ENCODE measurements around the gene CSNK1G1. TPM values are rescaled to one million over a fixed set of nuclear protein-coding genes. Genes with fewer than 3 reads are reported as not detected.
A peak's percentile ranks its signal among the peaks of the same experiment; 100 is the strongest.

The CSNK1G1 gene
- total RNA-seq, 1 donor from 2014 or later, result 12.8 TPM

- intact Hi-C loops (cut with DNase I), result loop anchor here (10.0 kb wide), 1 partner anchor 193 kb away; the partner anchor contains the start of gene CSNK1G1
- Histone ChIP-seq H3K27me3 (no peaks in the 10 kb centered on the region), H3K36me3 (peaks cover 0 to 47% of the 10 kb centered on the region in 2 donors), H3K4me3 (peak overlapping the region; percentile 75 to 78), H3K27ac (peak overlapping the region; percentile 73), H3K4me1 (peaks cover 42% of the 10 kb centered on the region), H3K9me3 (no peaks in the 10 kb centered on the region)
- TF ChIP-seq CTCF (IDR thresholded peaks at IDR 0.05) (no peak), POLR2AphosphoS5 (IDR thresholded peaks at IDR 0.05; ENCODE audit: insufficient read depth in 1 of 2, low read depth in 1 of 2) (no peak), POLR2A (IDR thresholded peaks at IDR 0.05) (no peak)
- no peak for DNase-seq (ENCODE audit: extremely low spot score in 2 of 2)
Measured at GRCh38 chr15:64161688-64162477, 194.1 kb downstream of the CSNK1G1 start.

- Histone ChIP-seq H3K9me3 (no peaks in the 10 kb centered on the region), H3K27ac (no peak overlapping the region), H3K4me3 (no peak overlapping the region), H3K36me3 (peaks cover 0 to 67% of the 10 kb centered on the region in 2 donors), H3K4me1 (peaks cover 51% of the 10 kb centered on the region), H3K27me3 (no peaks in the 10 kb centered on the region)
- no peak for TF ChIP-seq CTCF (IDR thresholded peaks at IDR 0.05)
- TF ChIP-seq POLR2A (IDR thresholded peaks at IDR 0.05), result no peak
- no peak for TF ChIP-seq POLR2AphosphoS5 (IDR thresholded peaks at IDR 0.05; ENCODE audit: insufficient read depth in 1 of 2, low read depth in 1 of 2)
- DNase-seq (ENCODE audit: extremely low spot score in 2 of 2), result no peak
- intact Hi-C loops (cut with DNase I), result loop anchor here (10.0 kb wide), 1 partner anchor 64 kb away; the partner anchor contains the start of genes CIAO2A and SNX1
Measured at GRCh38 chr15:64158363-64159134, 197.4 kb downstream of the CSNK1G1 start.

DNA sequence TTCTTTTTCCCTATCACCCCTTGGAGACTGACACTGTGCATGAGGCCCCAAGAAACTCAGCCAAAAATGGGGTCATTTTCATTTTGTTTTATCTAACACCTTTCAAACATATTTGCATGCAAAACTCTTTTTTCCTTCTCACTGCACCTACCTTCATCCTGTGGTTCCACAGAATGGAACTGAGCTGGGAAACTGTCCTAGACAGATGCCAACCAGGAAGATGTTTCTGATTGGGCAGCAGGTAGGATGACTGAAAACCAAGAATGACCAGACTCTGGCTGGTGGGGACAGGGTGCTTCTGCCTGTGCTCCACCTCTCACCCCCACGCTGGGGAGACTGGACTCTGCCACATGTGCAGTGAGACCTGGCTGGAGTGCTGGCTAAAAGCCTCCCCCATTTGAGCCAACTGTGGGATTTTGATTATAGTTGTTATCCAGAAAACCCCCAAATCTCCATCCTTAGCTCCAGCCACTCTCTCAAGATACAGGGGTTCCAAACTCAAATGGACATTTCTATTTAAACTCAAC is 198.3 kb downstream of the CSNK1G1 start:
- intact Hi-C loops (cut with DNase I), result loop anchor here (10.0 kb wide), 1 partner anchor 63 kb away; the partner anchor contains the start of genes CIAO2A and SNX1
- Histone ChIP-seq H3K4me3 (no peak overlapping the region), H3K9me3 (no peaks in the 10 kb centered on the region), H3K4me1 (peaks cover 60% of the 10 kb centered on the region), H3K27me3 (no peaks in the 10 kb centered on the region), H3K27ac (no peak overlapping the region), H3K36me3 (peaks cover 0 to 67% of the 10 kb centered on the region in 2 donors)
- DNase-seq (ENCODE audit: extremely low spot score in 2 of 2), result no peak
- TF ChIP-seq POLR2AphosphoS5 (IDR thresholded peaks at IDR 0.05; ENCODE audit: insufficient read depth in 1 of 2, low read depth in 1 of 2) (no peak), POLR2A (IDR thresholded peaks at IDR 0.05) (no peak), CTCF (IDR thresholded peaks at IDR 0.05) (no peak)

DNA sequence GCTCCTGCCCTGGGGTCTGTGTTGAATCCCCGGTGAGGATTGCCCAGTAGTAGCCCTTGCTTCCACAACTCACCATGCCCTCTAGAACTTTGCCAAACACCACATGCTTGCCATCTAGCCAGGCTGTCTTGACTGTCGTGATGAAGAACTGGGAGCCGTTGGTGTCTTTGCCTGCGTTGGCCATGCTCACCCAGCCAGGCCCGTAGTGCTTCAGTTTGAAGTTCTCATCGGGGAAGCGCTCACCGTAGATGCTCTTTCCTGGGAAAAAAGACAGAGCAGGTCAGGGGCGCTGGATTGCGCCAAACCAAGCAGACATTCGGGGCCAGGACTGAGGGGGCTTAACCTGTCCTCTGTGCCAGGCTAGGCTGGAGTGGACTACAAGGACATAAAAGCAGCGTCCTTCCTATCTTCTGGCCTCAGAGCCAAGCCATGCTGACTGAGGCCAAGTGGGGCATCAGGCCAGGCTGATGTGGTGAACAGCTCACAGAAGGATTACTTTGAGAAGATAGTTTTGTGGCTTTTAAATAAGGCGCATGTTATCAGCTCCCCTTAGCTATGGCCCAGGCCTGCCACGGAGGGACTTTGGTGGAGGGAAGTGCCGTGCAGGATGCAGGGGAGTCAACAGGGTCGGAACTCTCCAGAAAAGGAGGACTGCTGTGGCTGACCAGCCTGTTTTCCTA is 199.2 kb downstream of the CSNK1G1 start:
- no peak overlapping the region for H3K27ac ChIP-seq
- no peaks in the 10 kb centered on the region for H3K27me3 ChIP-seq
- DNase-seq (ENCODE audit: extremely low spot score in 2 of 2), result no peak
- H3K4me3 ChIP-seq, result no peak overlapping the region
- no peaks in the 10 kb centered on the region for H3K9me3 ChIP-seq
- intact Hi-C loops (cut with DNase I), result loop anchor here (10.0 kb wide), 1 partner anchor 62 kb away; the partner anchor contains the start of genes CIAO2A and SNX1
- H3K4me1 ChIP-seq, result peaks cover 63% of the 10 kb centered on the region
- TF ChIP-seq CTCF (IDR thresholded peaks at IDR 0.05), result no peak
- no peak for TF ChIP-seq POLR2A (IDR thresholded peaks at IDR 0.05)
- TF ChIP-seq POLR2AphosphoS5 (IDR thresholded peaks at IDR 0.05; ENCODE audit: insufficient read depth in 1 of 2, low read depth in 1 of 2), result no peak
- H3K36me3 ChIP-seq, result peaks cover 0 to 67% of the 10 kb centered on the region in 2 donors
